K562 (cell line): Measurements from ENCODE around the gene PRUNE1. TPM values are rescaled to one million over a fixed set of nuclear protein-coding genes. Genes with fewer than 3 reads are reported as not detected.

ENCODE experiments used
- ATAC-seq: fragments of 200-7000 bp; cut with Tn5 transposase; 3 replicates; pipeline ENCODE4 v1.9.1; 2020; ENCODE audit warnings: moderate library complexity
- BruUV-seq: library from RNA; stranded (reverse); fragments of 400-500 nt; replicated peaks from 2 replicates; lab custom pipeline; 2021; lab: Mats Ljungman, UMichigan
- CTCF ChIA-PET: fragments of 300-600 bp; formaldehyde crosslinking; extraction: SDS; loops from one replicate; lab custom pipeline; 2021; ENCODE audit warnings: low intra/inter-chr PET ratio; lab: Yijun Ruan, JAX
- POLR2A ChIA-PET: fragments of 300-600, 350-650 bp; sonication (Branson Sonifier 250); formaldehyde crosslinking; extraction: SDS; loops from one replicate; lab custom pipeline; 2021; ENCODE audit warnings: antibody characterized with exemption, inconsistent platforms; lab: Yijun Ruan, JAX
- DNase-seq, 4 experiments: peaks; one replicate each; pipeline versions ENCODE4 v3.0.0 to v3.0.0-alpha.2; 2011 to 2018; ENCODE audit warnings: low spot score in 3 of 4, mixed read lengths in 3 of 4; ENCODE audit errors: extremely low read depth in 1 of 4
- FAIRE-seq: peaks from 2 replicates; lab custom pipeline; 2011; peaks lifted over from hg19 to GRCh38; lab: Jason Lieb, UNC
- H2AFZ ChIP-seq: 2 replicates; pipeline ENCODE4 v1.6.0; 2011; ENCODE audit warnings: low read depth, low read length, control low read depth, inconsistent platforms
- H3K27ac ChIP-seq: fragments of 200-600 bp; 3 replicates; pipeline ENCODE4 v1.8.0; 2011; ENCODE audit warnings: low read depth, mild to moderate bottlenecking, control low read depth, inconsistent platforms, low read length, moderate library complexity, mixed read lengths; ENCODE audit errors: extremely low read depth
- H3K27me3 ChIP-seq, 2 experiments: fragments of 300-600 bp in 1 of 2; 2 replicates in 1 of 2; 3 replicates in 1 of 2; pipeline versions ENCODE4 v1.6.0 to v1.8.0; 2011; ENCODE audit warnings: inconsistent platforms in 2 of 2, low read length in 2 of 2, mild to moderate bottlenecking in 1 of 2, mixed read lengths in 1 of 2, moderate library complexity in 1 of 2; ENCODE audit not compliant: control insufficient read depth in 2 of 2, insufficient read depth in 2 of 2
- H3K36me3 ChIP-seq: fragments of 300-600 bp; 3 replicates; pipeline ENCODE4 v1.8.0; 2011; ENCODE audit warnings: mild to moderate bottlenecking, low read length, inconsistent platforms; ENCODE audit not compliant: control insufficient read depth, insufficient read depth
- H3K4me1 ChIP-seq, 2 experiments: fragments of 200-600 bp in 1 of 2; replicated peaks in 1 of 2; 2 replicates in 1 of 2; 3 replicates in 1 of 2; pipeline versions ENCODE4 v1.5.1 to v1.8.0; 2011; ENCODE audit warnings: inconsistent platforms in 2 of 2, low read length in 2 of 2, mild to moderate bottlenecking in 1 of 2, mixed read lengths in 1 of 2, moderate library complexity in 1 of 2; ENCODE audit not compliant: control insufficient read depth in 2 of 2, insufficient read depth in 2 of 2
- H3K4me2 ChIP-seq: 2 replicates; pipeline ENCODE4 v1.6.1; 2011; ENCODE audit warnings: low read length, control low read depth, inconsistent platforms, mixed read lengths; ENCODE audit not compliant: insufficient read depth
- H3K4me3 ChIP-seq: fragments of 200-600 bp; sonication (generic), shearing (Covaris generic); 2 replicates; pipeline ENCODE4 v1.5.1; 2016; ENCODE audit warnings: control low read depth, inconsistent platforms
- H3K79me2 ChIP-seq: fragments of 200-600 bp; 3 replicates; pipeline ENCODE4 v1.8.0; 2011; ENCODE audit warnings: low read length, inconsistent platforms; ENCODE audit not compliant: control insufficient read depth, insufficient read depth
- H3K9ac ChIP-seq, 2 experiments: 2 replicates each; pipeline versions ENCODE4 v1.6.0 to v1.6.1; 2011; ENCODE audit warnings: low read depth in 2 of 2, low read length in 2 of 2, control low read depth in 1 of 2, inconsistent platforms in 1 of 2, mild to moderate bottlenecking in 1 of 2, mixed read lengths in 1 of 2; ENCODE audit not compliant: insufficient read depth in 1 of 2
- H3K9me1 ChIP-seq: one replicate; pipeline ENCODE4 v1.6.0; 2011; ENCODE audit warnings: inconsistent platforms, mild to moderate bottlenecking, low read length, moderate library complexity; ENCODE audit not compliant: control insufficient read depth, insufficient read depth
- H3K9me3 ChIP-seq: replicated peaks from 2 replicates; pipeline ENCODE4 v1.5.1; 2011; ENCODE audit warnings: low read depth, low read length, inconsistent platforms; ENCODE audit not compliant: control insufficient read depth, insufficient read depth
- H4K20me1 ChIP-seq: replicated peaks from 2 replicates; pipeline ENCODE4 v1.6.1; 2011; ENCODE audit warnings: low read length, inconsistent platforms, mixed read lengths; ENCODE audit not compliant: control insufficient read depth, insufficient read depth
- KAT2B ChIP-seq: IDR thresholded peaks from one replicate; pipeline ENCODE4 v1.6.1; 2012; ENCODE audit warnings: low read depth, mild to moderate bottlenecking, control low read depth, inconsistent platforms, low read length, moderate library complexity
- THAP12 ChIP-seq: fragments of 250-450 bp; sonication (Bioruptor Pico); IDR thresholded peaks from 2 replicates; pipeline ENCODE4 v1.9.0; 2021; ENCODE audit warnings: mild to moderate bottlenecking, inconsistent platforms
- USF2 ChIP-seq: sonication (generic); formaldehyde crosslinking; IDR thresholded peaks from 2 replicates; pipeline ENCODE4 v1.5.0; 2020; ENCODE audit warnings: missing genetic modification reagents
- in situ Hi-C: fragments of 300-500 bp; cut with MboI; formaldehyde crosslinking; loops from 4 replicates; pipeline ENCODE4 v1.15.0; 2018; ENCODE audit warnings: inconsistent platforms, mixed read lengths
- intact Hi-C: fragments of 100-400 bp; cut with micrococcal nuclease; formaldehyde crosslinking; loops from 2 replicates; pipeline ENCODE4 v1.14.2; 2022
- polyA plus RNA-seq, 8 experiments: library from polyadenylated mRNA; depleted of rRNA in 4 of 8; stranded (reverse) in 5 of 8; unstranded in 3 of 8; fragments of >200 nt; fragmentation: Nextera tagmentation in 2 of 8; fragmentation: Illumina TruSeq in 1 of 8; extraction: Ambion mirVana in 2 of 8; extraction: Trizol in 1 of 8; gene quantifications; 2 replicates each; pipeline versions ENCODE4 v1.2.1 to v1.2.3, GENCODE V29; 2011 to 2014; ENCODE audit warnings: inconsistent platforms in 1 of 8, missing spikeins in 1 of 8
- total RNA-seq, 7 experiments: library from RNA; depleted of rRNA in 6 of 7; stranded (reverse); fragments of >200 nt in 6 of 7; fragmentation: Illumina TruSeq in 2 of 7; extraction: Trizol in 2 of 7; gene quantifications; 2 replicates each; pipeline versions ENCODE4 v1.2.1 to v1.2.3, GENCODE V29; 2011 to 2021; ENCODE audit warnings: low replicate concordance in 1 of 7
- TF ChIP-seq, protein P1 (sequence below): fragments of 450-650 bp; formaldehyde crosslinking; IDR thresholded peaks from 2 replicates; pipeline ENCODE4 v1.4.0; 2022; ENCODE audit warnings: missing genetic modification characterization

The PRUNE1 gene
- total and polyA plus RNA-seq, 9 of the 15 experiments (the other 6 are each of a cell fraction or from before 2014, with no cell fraction given) = 16.7 to 48.3 (median 26.2) TPM

DNA sequence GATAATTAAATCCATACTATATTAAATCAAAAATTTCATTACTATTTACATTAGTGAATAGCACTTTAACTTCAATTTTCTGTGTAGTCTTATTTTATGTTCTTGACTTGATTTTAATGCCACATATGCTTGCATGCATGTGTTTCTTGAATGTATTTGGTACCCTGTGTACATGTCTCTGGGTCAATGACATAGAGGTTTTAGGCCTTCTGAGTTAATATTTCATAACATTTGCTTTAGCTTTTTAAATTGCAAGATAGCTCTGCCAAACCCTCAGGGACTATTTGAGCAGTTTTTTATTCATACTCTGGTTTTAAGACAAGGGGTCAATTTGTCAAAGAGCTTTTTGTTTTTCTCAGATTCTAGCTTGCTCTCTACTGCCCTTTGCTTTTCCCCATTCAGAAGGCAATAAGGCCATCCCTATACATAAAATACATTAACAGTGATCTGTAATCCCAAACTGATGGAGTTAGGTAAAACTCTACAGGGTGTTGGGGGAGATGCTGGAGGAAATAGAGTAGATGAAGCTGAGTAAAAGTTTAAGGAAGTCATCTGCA lies 56.9 kb downstream of the PRUNE1 start:
- H2AFZ ChIP-seq = no peak overlapping the region
- peaks cover 55% of the 10 kb centered on the region for H3K79me2 ChIP-seq
- in situ Hi-C loops (no loop called here), intact Hi-C loops (no loop called here)
- FAIRE-seq (no peak), ATAC-seq (no peak), DNase-seq (no peak)
- no peak overlapping the region for H3K4me3 ChIP-seq
- no peak overlapping the region for H3K4me2 ChIP-seq
- peaks cover 38% of the 10 kb centered on the region for H3K36me3 ChIP-seq
- BruUV-seq = no TSS peak
- H3K9ac ChIP-seq = no peak overlapping the region; a peak in 1 of 4 replicates
- H3K27ac ChIP-seq = no peak overlapping the region
- peaks cover 16 to 31% of the 10 kb centered on the region in 2 experiments for H3K4me1 ChIP-seq
- H4K20me1 ChIP-seq = no peaks in the 10 kb centered on the region
- POLR2A ChIA-PET = interaction anchor here (0.6 to 1.8 kb wide), 6 partner anchors 8 to 1392 kb away, joined by 3 to 7 read pairs (median 4); no protein-coding TSS in a partner anchor
- H3K9me3 ChIP-seq = no peaks in the 10 kb centered on the region
- H3K27me3 ChIP-seq = no peaks in the 10 kb centered on the region
- H3K9me1 ChIP-seq = no peaks in the 10 kb centered on the region
- TF ChIP-seq USF2 (CRISPR knock-in tag) = no peak
- no peak for TF ChIP-seq KAT2B
- no peak for TF ChIP-seq THAP12 (CRISPR knock-in tag)
- TF ChIP-seq, protein P1, sequence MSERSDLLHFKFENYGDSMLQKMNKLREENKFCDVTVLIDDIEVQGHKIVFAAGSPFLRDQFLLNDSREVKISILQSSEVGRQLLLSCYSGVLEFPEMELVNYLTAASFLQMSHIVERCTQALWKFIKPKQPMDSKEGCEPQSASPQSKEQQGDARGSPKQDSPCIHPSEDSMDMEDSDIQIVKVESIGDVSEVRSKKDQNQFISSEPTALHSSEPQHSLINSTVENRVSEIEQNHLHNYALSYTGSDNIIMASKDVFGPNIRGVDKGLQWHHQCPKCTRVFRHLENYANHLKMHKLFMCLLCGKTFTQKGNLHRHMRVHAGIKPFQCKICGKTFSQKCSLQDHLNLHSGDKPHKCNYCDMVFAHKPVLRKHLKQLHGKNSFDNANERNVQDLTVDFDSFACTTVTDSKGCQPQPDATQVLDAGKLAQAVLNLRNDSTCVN (CRISPR knock-in tag) = no peak
- CTCF ChIA-PET = no interaction called here
